ENCODE results near the gene PCK1. TPM values are rescaled to one million over a fixed set of nuclear protein-coding genes. Genes with fewer than 3 reads are reported as not detected.

The PCK1 gene
- total RNA-seq, 1 experiment from 2014 or later = 0.21 TPM

DNA sequence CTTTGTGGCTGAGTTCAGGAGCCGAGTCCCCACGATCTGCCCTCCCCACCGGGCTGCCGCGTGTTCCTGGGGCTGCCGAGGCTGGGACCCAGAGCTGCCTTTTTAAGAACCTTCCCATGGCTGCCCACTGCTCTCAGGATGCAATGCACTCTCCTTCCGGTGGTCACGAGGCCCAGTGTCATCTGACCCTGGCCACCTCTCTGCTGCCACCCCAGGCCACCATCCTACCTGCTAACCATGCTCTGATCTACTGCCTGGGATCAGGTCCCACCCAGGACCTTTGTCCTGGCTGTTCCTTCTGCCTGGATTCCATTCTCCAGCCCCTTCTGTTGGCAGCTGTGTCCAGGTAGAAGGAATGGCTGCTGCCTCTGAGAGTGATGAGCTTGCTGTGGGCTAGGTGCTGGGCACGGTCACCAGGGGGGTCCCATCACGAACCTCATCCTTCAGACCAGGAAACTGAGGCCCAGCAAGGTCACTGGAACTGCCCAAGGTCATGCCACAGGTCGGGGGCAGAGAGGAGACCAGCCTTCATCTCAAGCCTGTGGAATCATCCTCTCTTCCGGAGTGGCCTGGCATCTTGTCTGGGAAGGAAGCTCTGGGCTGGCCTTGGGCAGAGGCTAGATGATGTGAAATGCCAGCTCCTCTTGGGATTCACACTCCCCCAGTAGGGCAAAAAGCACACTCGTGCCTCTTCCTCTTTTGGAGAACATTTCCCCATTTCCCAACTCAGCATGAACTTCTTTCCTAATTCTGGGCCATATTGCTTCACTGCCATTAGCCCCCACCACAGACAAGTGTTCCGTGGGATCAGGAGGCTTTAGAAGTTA lies 20.5 kb downstream of the PCK1 start:
- H3K27me3 ChIP-seq (ENCODE audit: control insufficient read depth, insufficient read depth, low read length) = peaks cover 15% of the 10 kb centered on the region; the same call in 1 of the 2 replicates
- intact Hi-C loops (cut with micrococcal nuclease; ENCODE audit: unreplicated experiment) (no loop called here), in situ Hi-C loops (cut with HindIII; ENCODE audit: low pct_unique_long_range_greater_than_20kb, low sequenced_read_pairs) (no loop called here)
- H3K4me3 ChIP-seq (ENCODE audit: low read depth in 2 of 2, low read length in 2 of 2) = no peak overlapping the region
- BruUV-seq (replicated peaks) = no TSS peak
- H3K4me1 ChIP-seq (ENCODE audit: control insufficient read depth, insufficient read depth, low read length) = peaks cover 5% of the 10 kb centered on the region
- ChIA-PET POLR2A (no interaction called here), CTCF (no interaction called here)
- H3K27ac ChIP-seq (ENCODE audit: low read length) = no peak overlapping the region
- ATAC-seq (no peak), DNase-seq (ENCODE audit: low read depth, low spot score) (no peak)
- TF ChIP-seq POLR2AphosphoS5 (IDR thresholded peaks at IDR 0.05; ENCODE audit: low read depth, low read length) (no peak), SIN3A (IDR thresholded peaks at IDR 0.05; ENCODE audit: borderline replicate concordance, insufficient read depth, low read depth, low read length) (no peak), TCF7L2 (IDR thresholded peaks at IDR 0.05; ENCODE audit: low read depth, low read length) (no peak), CTCF (IDR thresholded peaks at IDR 0.05) (no peak)
- TF ChIP-seq, protein P1, sequence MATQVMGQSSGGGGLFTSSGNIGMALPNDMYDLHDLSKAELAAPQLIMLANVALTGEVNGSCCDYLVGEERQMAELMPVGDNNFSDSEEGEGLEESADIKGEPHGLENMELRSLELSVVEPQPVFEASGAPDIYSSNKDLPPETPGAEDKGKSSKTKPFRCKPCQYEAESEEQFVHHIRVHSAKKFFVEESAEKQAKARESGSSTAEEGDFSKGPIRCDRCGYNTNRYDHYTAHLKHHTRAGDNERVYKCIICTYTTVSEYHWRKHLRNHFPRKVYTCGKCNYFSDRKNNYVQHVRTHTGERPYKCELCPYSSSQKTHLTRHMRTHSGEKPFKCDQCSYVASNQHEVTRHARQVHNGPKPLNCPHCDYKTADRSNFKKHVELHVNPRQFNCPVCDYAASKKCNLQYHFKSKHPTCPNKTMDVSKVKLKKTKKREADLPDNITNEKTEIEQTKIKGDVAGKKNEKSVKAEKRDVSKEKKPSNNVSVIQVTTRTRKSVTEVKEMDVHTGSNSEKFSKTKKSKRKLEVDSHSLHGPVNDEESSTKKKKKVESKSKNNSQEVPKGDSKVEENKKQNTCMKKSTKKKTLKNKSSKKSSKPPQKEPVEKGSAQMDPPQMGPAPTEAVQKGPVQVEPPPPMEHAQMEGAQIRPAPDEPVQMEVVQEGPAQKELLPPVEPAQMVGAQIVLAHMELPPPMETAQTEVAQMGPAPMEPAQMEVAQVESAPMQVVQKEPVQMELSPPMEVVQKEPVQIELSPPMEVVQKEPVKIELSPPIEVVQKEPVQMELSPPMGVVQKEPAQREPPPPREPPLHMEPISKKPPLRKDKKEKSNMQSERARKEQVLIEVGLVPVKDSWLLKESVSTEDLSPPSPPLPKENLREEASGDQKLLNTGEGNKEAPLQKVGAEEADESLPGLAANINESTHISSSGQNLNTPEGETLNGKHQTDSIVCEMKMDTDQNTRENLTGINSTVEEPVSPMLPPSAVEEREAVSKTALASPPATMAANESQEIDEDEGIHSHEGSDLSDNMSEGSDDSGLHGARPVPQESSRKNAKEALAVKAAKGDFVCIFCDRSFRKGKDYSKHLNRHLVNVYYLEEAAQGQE (IDR thresholded peaks at IDR 0.05; ENCODE audit: insufficient read depth in 1 of 2, low read depth in 2 of 2, low read length in 1 of 2) = no peak
- H3K9me3 ChIP-seq (ENCODE audit: control insufficient read depth, insufficient read depth, low read depth, low read length) = no peaks in the 10 kb centered on the region
- no peaks in the 10 kb centered on the region for H3K36me3 ChIP-seq (ENCODE audit: control insufficient read depth, insufficient read depth, low read length)

DNA sequence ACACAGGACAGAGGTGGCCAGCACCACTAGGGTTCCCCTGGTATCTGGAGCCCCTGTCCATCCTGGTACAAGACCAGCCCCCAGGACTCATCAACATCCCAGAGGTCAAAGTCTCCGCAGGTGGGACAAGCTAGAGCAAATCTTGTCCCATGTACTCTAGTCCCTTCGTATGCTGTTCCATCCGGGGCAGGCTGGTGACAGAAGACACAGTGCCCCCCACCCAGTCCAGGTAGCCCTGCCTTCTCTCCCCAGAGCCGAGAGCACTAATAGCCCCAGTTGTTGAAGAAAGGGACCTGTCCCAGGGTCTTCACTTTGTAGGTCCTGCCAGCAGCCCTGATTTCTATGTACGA lies 21.1 kb downstream of the PCK1 start:
- H3K4me1 ChIP-seq (ENCODE audit: control insufficient read depth, insufficient read depth, low read length) = peaks cover 5% of the 10 kb centered on the region
- TF ChIP-seq, protein P1 (IDR thresholded peaks at IDR 0.05; ENCODE audit: insufficient read depth in 1 of 2, low read depth in 2 of 2, low read length in 1 of 2) = no peak
- TF ChIP-seq CTCF (IDR thresholded peaks at IDR 0.05) (no peak), SIN3A (IDR thresholded peaks at IDR 0.05; ENCODE audit: borderline replicate concordance, insufficient read depth, low read depth, low read length) (no peak), POLR2AphosphoS5 (IDR thresholded peaks at IDR 0.05; ENCODE audit: low read depth, low read length) (no peak), TCF7L2 (IDR thresholded peaks at IDR 0.05; ENCODE audit: low read depth, low read length) (no peak)
- intact Hi-C loops (cut with micrococcal nuclease; ENCODE audit: unreplicated experiment) (no loop called here), in situ Hi-C loops (cut with HindIII; ENCODE audit: low pct_unique_long_range_greater_than_20kb, low sequenced_read_pairs) (no loop called here)
- POLR2A ChIA-PET = no interaction called here
- DNase-seq (ENCODE audit: low read depth, low spot score) = no peak
- H3K36me3 ChIP-seq (ENCODE audit: control insufficient read depth, insufficient read depth, low read length) = no peaks in the 10 kb centered on the region
- no peaks in the 10 kb centered on the region for H3K9me3 ChIP-seq (ENCODE audit: control insufficient read depth, insufficient read depth, low read depth, low read length)
- CTCF ChIA-PET = no interaction called here
- no peak for ATAC-seq
- no TSS peak for BruUV-seq (replicated peaks)
- peaks cover 10% of the 10 kb centered on the region; the same call in 1 of the 2 replicates for H3K27me3 ChIP-seq (ENCODE audit: control insufficient read depth, insufficient read depth, low read length)
- H3K4me3 ChIP-seq (ENCODE audit: low read depth in 2 of 2, low read length in 2 of 2) = no peak overlapping the region
- H3K27ac ChIP-seq (ENCODE audit: low read length) = no peak overlapping the region

All from Panc1 (cell line).